Epithelial cell of proximal tubule (primary cell): ENCODE measurements around the gene DPH6. TPM values are rescaled to one million over a fixed set of nuclear protein-coding genes. Genes with fewer than 3 reads are reported as not detected.

Experiments
- DNase-seq: peaks from one replicate; pipeline ENCODE4 v3.0.0-alpha.2; 2011; ENCODE audit warnings: low read depth
- H3K4me3 ChIP-seq: 2 replicates; pipeline ENCODE4 v1.5.1; 2011; ENCODE audit warnings: low read depth, mild to moderate bottlenecking, low read length
- total RNA-seq: library from RNA; depleted of rRNA; stranded (reverse); fragments of >200 nt; gene quantifications from 2 replicates; pipeline ENCODE4 v1.2.3, GENCODE V29; 2015
- TF ChIP-seq, protein P1 (sequence below): conservative IDR thresholded peaks from 2 replicates; pipeline ENCODE4 v1.5.1; 2012; ENCODE audit warnings: low read depth, mild to moderate bottlenecking, low read length

The DPH6 gene
- total RNA-seq, 1 donor from 2014 or later: 10.0 TPM

DNA sequence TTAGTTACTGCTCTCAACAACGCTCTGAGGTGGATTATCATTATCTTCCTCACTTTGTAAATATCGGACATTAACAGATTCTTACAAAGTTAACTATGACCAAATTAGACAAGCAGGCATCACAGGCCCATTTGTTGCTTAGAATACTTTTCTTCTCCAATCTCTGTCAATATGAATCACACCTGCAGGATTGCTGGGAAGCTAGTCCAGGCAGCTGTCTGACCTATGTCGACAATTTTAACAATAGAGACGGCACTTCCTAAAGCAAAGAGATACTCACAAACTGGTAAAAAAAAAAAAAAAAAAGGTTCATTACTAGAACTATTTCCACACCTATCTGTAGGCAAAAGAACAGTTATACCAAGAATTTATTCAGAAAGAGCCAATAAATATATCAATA is 85.3 kb downstream of the DPH6 start:
- DNase-seq: no peak
- no peak overlapping the region for H3K4me3 ChIP-seq
- TF ChIP-seq, protein P1, sequence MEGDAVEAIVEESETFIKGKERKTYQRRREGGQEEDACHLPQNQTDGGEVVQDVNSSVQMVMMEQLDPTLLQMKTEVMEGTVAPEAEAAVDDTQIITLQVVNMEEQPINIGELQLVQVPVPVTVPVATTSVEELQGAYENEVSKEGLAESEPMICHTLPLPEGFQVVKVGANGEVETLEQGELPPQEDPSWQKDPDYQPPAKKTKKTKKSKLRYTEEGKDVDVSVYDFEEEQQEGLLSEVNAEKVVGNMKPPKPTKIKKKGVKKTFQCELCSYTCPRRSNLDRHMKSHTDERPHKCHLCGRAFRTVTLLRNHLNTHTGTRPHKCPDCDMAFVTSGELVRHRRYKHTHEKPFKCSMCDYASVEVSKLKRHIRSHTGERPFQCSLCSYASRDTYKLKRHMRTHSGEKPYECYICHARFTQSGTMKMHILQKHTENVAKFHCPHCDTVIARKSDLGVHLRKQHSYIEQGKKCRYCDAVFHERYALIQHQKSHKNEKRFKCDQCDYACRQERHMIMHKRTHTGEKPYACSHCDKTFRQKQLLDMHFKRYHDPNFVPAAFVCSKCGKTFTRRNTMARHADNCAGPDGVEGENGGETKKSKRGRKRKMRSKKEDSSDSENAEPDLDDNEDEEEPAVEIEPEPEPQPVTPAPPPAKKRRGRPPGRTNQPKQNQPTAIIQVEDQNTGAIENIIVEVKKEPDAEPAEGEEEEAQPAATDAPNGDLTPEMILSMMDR: no peak

DNA sequence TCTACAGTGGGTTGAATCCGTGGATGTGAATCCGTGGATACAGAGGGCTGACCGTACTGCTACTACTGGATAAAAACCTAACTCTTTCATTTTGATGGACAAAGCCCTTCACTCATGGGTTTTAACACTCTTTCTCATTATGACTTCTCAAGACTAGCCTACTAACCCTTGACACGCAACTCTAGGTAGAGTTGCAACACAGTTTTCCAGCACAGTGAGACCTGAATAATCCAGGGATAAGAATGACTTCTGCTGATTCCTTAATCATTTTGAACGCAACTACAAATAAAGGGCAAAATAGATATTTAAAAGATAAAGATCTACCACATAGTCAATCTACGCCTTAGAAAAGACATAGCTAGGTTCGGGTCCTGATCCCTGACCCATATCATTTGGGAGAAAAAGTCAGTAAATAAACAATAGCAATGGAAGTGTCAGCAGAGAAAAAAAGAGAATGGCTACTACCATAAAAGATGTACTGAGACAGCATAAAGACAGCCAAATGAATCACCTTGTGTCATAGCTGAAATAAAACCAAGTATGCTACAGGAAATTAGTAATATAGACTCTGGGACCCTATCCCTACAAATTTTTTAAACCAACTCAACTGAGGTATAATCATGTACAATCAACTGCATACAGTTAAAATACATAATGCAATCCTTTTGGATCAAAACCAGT is 87.6 kb downstream of the DPH6 start:
- no peak overlapping the region for H3K4me3 ChIP-seq
- TF ChIP-seq, protein P1: no peak
- DNase-seq: no peak

DNA sequence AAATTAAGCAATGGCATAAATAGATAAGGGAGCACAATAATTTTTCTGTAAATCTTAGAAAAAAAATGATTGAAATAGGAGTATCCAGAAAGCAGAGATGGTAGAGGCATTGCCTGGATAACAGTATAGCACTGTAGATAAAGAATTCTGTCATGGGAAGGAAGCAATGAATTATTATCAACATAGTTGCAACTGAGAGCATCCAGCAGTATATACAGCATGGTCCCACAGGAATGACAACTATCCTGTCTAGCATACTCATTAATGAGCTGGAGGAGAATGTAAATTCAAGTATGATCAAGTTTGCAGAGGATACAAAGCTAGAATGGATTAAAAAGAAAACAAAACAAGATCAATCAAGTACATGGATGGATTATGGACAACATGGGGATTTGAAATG is 90.8 kb downstream of the DPH6 start:
- H3K4me3 ChIP-seq: no peak overlapping the region
- TF ChIP-seq, protein P1: no peak
- no peak for DNase-seq

DNA sequence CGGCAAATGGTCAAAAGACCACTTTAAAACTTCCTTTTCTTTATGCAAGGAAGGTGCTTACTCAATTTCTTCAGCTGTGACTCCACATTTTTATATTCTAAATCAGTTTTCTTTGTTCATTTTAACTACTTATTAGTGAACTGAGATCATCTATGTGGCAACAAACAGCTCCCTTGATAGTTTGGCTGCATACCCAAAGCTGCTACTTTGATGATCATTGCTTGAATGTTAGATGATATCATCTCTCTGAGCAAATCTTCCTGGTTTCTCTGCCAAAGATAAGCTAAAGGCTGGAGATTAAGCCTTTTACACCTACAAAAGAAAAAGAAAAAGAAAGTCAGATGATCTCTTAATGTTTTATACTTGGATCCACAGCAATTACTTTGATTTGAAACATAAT is 95.5 kb downstream of the DPH6 start:
- H3K4me3 ChIP-seq: no peak overlapping the region
- TF ChIP-seq, protein P1: no peak
- peak; percentile 47 for DNase-seq

DNA sequence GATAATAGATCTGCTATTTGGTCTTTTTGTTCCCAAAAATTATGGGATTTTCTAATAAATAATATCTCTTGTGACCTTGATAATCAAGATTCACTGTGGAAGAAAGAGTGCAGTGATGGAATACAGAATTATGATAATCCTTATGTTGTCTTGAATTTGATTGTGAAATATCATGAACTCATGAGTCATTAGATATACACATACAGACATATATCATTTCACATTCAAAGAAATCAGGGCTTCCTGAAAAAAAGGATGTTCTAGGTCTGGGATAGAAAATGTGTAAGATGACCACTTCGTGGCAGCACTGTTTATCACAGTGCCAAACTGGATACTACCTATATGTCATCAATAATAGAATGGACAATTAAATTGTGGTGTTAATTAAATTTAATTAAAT is 97.7 kb downstream of the DPH6 start:
- TF ChIP-seq, protein P1: no peak
- no peak for DNase-seq
- no peak overlapping the region for H3K4me3 ChIP-seq

DNA sequence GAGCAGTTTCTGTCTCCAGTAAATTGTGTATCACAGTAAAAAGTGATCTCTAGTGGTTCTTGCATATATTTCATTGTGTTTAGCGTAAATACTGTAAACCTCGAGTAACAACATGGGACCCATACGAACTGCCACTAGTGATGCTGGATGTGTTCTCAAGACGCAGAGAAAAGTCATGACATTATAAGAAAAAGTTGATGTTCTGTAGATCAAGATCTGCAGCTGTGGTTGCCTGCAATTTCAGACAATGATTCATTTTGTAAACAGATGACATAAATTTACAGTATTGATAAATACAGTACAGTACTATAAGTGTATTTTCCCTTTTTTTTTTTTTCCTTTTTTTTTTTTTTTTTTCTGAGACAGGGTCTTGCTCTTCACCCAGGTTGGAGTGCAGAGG is 100.1 kb downstream of the DPH6 start:
- TF ChIP-seq, protein P1: no peak
- no peak overlapping the region for H3K4me3 ChIP-seq
- DNase-seq: no peak

DNA sequence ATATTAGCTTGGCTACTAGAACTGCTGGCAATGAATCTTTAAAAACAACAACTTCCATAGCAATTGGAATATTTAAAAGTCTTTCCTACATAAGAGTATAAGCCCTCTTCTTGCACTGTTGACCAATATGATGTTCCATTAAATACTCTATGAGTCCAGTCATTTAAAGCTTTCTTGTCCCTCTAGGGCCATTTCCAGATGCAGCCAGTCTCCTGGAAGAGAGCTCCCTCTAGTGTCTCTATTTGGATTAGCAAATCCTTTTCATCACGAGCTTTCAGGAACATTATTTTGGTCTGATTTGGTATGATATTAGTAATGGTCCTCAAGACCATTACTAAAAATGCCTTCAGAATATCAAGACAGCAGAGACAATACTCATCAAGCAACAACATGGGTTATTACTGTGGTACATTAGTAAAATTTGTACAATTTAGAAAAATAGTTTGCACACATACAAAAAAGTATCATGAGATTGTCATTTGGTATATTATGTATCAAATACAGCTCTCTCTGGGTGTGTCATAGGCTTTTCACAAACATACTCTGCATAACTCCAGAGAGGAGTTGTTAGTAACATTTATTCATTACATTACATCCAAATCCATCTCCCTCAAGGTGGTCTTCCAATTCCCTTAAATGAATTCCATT is 101.3 kb downstream of the DPH6 start:
- TF ChIP-seq, protein P1: peak; percentile 91
- no peak for DNase-seq

More for the DNA sequence above, 101.3 kb downstream of the DPH6 start:
- no peak overlapping the region for H3K4me3 ChIP-seq
